ENCODE results near the gene PARP11.

GRCh38 chr12:3791256-3791874 lies 81.8 kb downstream of the PARP11 start:
- TF ChIP-seq POLR2A (IDR thresholded peaks at IDR 0.05) (no peak), CTCF (IDR thresholded peaks at IDR 0.05) (no peak)
